ENCODE results near the gene BPNT1. TPM values are rescaled to one million over a fixed set of nuclear protein-coding genes. Genes with fewer than 3 reads are reported as not detected.

The BPNT1 gene
- total RNA-seq, 1 experiment from 2014 or later: 49.7 TPM

DNA sequence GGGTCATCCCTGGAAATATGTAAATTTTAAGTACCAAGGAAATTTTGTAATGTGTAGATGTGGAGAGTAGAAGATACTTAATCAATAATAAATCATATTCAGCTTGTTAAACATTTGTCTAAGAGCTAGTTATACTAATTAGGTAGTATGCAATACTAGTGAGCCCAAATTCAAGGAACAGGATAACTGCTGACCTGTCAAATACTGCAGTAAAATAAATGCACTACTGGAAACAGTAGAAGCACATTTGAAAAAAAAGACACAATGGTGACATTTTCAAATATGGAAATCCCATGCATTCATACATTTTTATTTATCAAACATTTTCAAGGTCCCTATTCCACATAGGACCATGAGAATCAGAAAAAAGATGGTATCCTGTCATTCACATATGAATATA, 70.5 kb downstream of the BPNT1 start:
- Histone ChIP-seq H3K27me3 (ENCODE audit: low read length) (no peaks in the 10 kb centered on the region), H3F3A (ENCODE audit: low read length, unreplicated experiment) (no peaks in the 10 kb centered on the region), H3K4me3 (ENCODE audit: low read length) (no peak overlapping the region), H3K27ac (ENCODE audit: low read length) (no peak overlapping the region), H3K9ac (ENCODE audit: low read length) (no peak overlapping the region), H3K9me2 (replicated peaks; ENCODE audit: low read length) (no peaks in the 10 kb centered on the region), H3K4me2 (ENCODE audit: low read length) (no peak overlapping the region), H3K9me3 (ENCODE audit: low read length) (no peaks in the 10 kb centered on the region), H3K4me1 (ENCODE audit: insufficient read depth, low read length) (no peaks in the 10 kb centered on the region), H3K79me2 (ENCODE audit: low read length) (no peaks in the 10 kb centered on the region), H2AFZ (ENCODE audit: low read length) (no peak overlapping the region), H3K36me3 (ENCODE audit: low read depth, low read length) (peaks cover 73% of the 10 kb centered on the region), H4K20me1 (ENCODE audit: low read length) (no peaks in the 10 kb centered on the region)
- DNase-seq (no peak), ATAC-seq (no peak)
- intact Hi-C loops (cut with micrococcal nuclease): loop anchor here (5.0 kb wide), 1 partner anchor 42 kb away; no protein-coding TSS in a partner anchor
- no TSS peak for BruUV-seq (replicated peaks)
- ChIA-PET POLR2A (ENCODE audit: unreplicated experiment) (no interaction called here), CTCF (no interaction called here)
- TF ChIP-seq, protein P1, sequence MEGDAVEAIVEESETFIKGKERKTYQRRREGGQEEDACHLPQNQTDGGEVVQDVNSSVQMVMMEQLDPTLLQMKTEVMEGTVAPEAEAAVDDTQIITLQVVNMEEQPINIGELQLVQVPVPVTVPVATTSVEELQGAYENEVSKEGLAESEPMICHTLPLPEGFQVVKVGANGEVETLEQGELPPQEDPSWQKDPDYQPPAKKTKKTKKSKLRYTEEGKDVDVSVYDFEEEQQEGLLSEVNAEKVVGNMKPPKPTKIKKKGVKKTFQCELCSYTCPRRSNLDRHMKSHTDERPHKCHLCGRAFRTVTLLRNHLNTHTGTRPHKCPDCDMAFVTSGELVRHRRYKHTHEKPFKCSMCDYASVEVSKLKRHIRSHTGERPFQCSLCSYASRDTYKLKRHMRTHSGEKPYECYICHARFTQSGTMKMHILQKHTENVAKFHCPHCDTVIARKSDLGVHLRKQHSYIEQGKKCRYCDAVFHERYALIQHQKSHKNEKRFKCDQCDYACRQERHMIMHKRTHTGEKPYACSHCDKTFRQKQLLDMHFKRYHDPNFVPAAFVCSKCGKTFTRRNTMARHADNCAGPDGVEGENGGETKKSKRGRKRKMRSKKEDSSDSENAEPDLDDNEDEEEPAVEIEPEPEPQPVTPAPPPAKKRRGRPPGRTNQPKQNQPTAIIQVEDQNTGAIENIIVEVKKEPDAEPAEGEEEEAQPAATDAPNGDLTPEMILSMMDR (conservative IDR thresholded peaks at IDR 0.05; ENCODE audit: low read depth, low read length): no peak
- TF ChIP-seq EZH2 (IDR thresholded peaks at IDR 0.05; ENCODE audit: low read length, unreplicated experiment): no peak
- no peak for TF ChIP-seq EZH2phosphoT487 (IDR thresholded peaks at IDR 0.05; ENCODE audit: borderline replicate concordance, low read length)

DNA sequence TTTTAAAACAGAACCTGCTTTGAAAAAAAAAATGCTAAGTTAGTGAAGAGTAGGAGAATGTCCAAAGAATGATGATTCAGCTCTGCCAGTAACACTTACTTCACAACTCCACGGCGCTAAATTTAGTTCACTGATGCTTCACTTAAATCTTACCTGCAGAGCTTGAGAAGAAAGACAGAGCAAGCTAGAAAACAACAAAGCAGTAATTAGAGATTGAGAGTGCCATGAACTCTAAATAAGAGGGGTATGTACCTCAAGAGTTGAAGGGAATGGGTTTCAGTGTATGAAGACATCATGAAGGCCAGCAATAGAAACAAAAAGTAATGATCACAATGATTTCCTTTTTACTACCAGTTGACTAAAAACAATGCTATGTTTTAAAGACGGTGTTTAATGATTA, 76.1 kb downstream of the BPNT1 start:
- CTCF ChIA-PET: no interaction called here

DNA sequence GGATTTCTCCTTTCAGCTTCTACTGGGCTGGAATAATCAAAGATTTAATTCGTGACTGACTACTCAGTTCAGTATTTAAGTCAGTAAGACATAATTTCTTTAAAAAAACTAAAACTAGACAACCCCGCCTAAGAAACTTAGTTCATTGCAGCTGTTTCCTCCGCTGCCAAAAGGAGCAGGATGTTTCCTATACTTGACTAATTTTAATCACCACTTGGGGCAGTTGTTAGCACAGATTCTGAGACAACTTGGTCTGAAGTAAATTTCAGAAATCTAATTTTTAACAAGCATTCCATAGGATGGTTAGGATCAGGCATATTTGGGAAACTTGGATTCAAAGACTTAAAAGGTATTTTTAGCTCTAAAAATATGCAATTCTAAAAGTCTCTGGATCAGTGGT, 77.3 kb downstream of the BPNT1 start:
- DNase-seq (peak; percentile 25), ATAC-seq (peak; percentile 46)
- H3K4me2 ChIP-seq (ENCODE audit: low read length): no peak overlapping the region

More for the DNA sequence above, 76.1 kb downstream of the BPNT1 start:
- no TSS peak for BruUV-seq (replicated peaks)
- Histone ChIP-seq H3K4me2 (ENCODE audit: low read length) (no peak overlapping the region), H4K20me1 (ENCODE audit: low read length) (no peaks in the 10 kb centered on the region), H3F3A (ENCODE audit: low read length, unreplicated experiment) (no peaks in the 10 kb centered on the region), H3K27me3 (ENCODE audit: low read length) (no peaks in the 10 kb centered on the region), H3K4me1 (ENCODE audit: insufficient read depth, low read length) (no peaks in the 10 kb centered on the region), H2AFZ (ENCODE audit: low read length) (no peak overlapping the region), H3K9me3 (ENCODE audit: low read length) (no peaks in the 10 kb centered on the region), H3K9me2 (replicated peaks; ENCODE audit: low read length) (no peaks in the 10 kb centered on the region), H3K27ac (ENCODE audit: low read length) (no peak overlapping the region), H3K4me3 (ENCODE audit: low read length) (no peak overlapping the region), H3K79me2 (ENCODE audit: low read length) (no peaks in the 10 kb centered on the region), H3K9ac (ENCODE audit: low read length) (no peak overlapping the region), H3K36me3 (ENCODE audit: low read depth, low read length) (peaks cover 74% of the 10 kb centered on the region)
- intact Hi-C loops (cut with micrococcal nuclease): no loop called here
- ATAC-seq: no peak
- DNase-seq: no peak
- POLR2A ChIA-PET (ENCODE audit: unreplicated experiment): interaction anchor here (0.6 kb wide), 1 partner anchor 164 kb away, joined by 3 read pairs; no protein-coding TSS in a partner anchor
- TF ChIP-seq EZH2phosphoT487 (IDR thresholded peaks at IDR 0.05; ENCODE audit: borderline replicate concordance, low read length) (no peak), EZH2 (IDR thresholded peaks at IDR 0.05; ENCODE audit: low read length, unreplicated experiment) (no peak)
- TF ChIP-seq, protein P1 (conservative IDR thresholded peaks at IDR 0.05; ENCODE audit: low read depth, low read length): no peak

More for the DNA sequence above, 77.3 kb downstream of the BPNT1 start:
- Histone ChIP-seq H2AFZ (ENCODE audit: low read length) (no peak overlapping the region), H3K4me1 (ENCODE audit: insufficient read depth, low read length) (no peaks in the 10 kb centered on the region), H3K4me3 (ENCODE audit: low read length) (no peak overlapping the region), H3K27ac (ENCODE audit: low read length) (no peak overlapping the region), H3K9ac (ENCODE audit: low read length) (no peak overlapping the region), H3K27me3 (ENCODE audit: low read length) (no peaks in the 10 kb centered on the region), H3K9me3 (ENCODE audit: low read length) (no peaks in the 10 kb centered on the region), H4K20me1 (ENCODE audit: low read length) (no peaks in the 10 kb centered on the region), H3K36me3 (ENCODE audit: low read depth, low read length) (peaks cover 66% of the 10 kb centered on the region), H3F3A (ENCODE audit: low read length, unreplicated experiment) (no peaks in the 10 kb centered on the region), H3K9me2 (replicated peaks; ENCODE audit: low read length) (no peaks in the 10 kb centered on the region), H3K79me2 (ENCODE audit: low read length) (no peaks in the 10 kb centered on the region)
- POLR2A ChIA-PET (ENCODE audit: unreplicated experiment): interaction anchor here (0.6 kb wide), 1 partner anchor 21 kb away, joined by 21 read pairs; no protein-coding TSS in a partner anchor
- TF ChIP-seq, protein P1 (conservative IDR thresholded peaks at IDR 0.05; ENCODE audit: low read depth, low read length): peak; percentile 54; the same call in 1 of the 2 replicates
- TF ChIP-seq EZH2phosphoT487 (IDR thresholded peaks at IDR 0.05; ENCODE audit: borderline replicate concordance, low read length): no peak
- intact Hi-C loops (cut with micrococcal nuclease): no loop called here
- no TSS peak for BruUV-seq (replicated peaks)
- CTCF ChIA-PET: no interaction called here
